SK-N-SH treated with all-trans-retinoic acid at 6 μM for 48 hours (cell line): ENCODE results near the gene FAM78B.

Experiments used
- CREB5 ChIP-seq: fragments of 250-450 bp; sonication (Bioruptor Pico); IDR thresholded peaks from 2 replicates; pipeline ENCODE4 v1.5.1; 2020; ENCODE audit warnings: low read depth, mild to moderate bottlenecking, moderate library complexity
- ESRRG ChIP-seq: fragments of 250-450 bp; sonication (Bioruptor Pico); IDR thresholded peaks from 2 replicates; pipeline ENCODE4 v1.6.1; 2021; ENCODE audit warnings: mild to moderate bottlenecking
- OSR1 ChIP-seq: fragments of 250-450 bp; sonication (Bioruptor Pico); IDR thresholded peaks from 2 replicates; pipeline ENCODE4 v1.8.0; 2022; ENCODE audit warnings: moderate library complexity, mild to moderate bottlenecking, inconsistent platforms
- RARB ChIP-seq: fragments of 250-450 bp; sonication (Bioruptor Pico); IDR thresholded peaks from 2 replicates; pipeline ENCODE4 v1.8.0; 2021; ENCODE audit warnings: mild to moderate bottlenecking, moderate library complexity
- TOX ChIP-seq: fragments of 250-450 bp; sonication (Bioruptor Pico); IDR thresholded peaks from 2 replicates; pipeline ENCODE4 v1.8.0; 2021; ENCODE audit warnings: mild to moderate bottlenecking, moderate library complexity, borderline replicate concordance
- ZC3H10 ChIP-seq: fragments of 250-450 bp; sonication (Bioruptor Pico); IDR thresholded peaks from 2 replicates; pipeline ENCODE4 v1.5.1; 2021; ENCODE audit warnings: mild to moderate bottlenecking, moderate library complexity
- ZFP3 ChIP-seq: fragments of 250-450 bp; sonication (Bioruptor Pico); IDR thresholded peaks from 2 replicates; pipeline ENCODE4 v1.5.0; 2020; ENCODE audit warnings: mild to moderate bottlenecking, moderate library complexity
- ZFP30 ChIP-seq: fragments of 450-650 bp; formaldehyde crosslinking; IDR thresholded peaks from 2 replicates; pipeline ENCODE4 v1.5.0; 2022; ENCODE audit warnings: mild to moderate bottlenecking, moderate library complexity
- ZNF565 ChIP-seq: fragments of 450-650 bp; formaldehyde crosslinking; conservative IDR thresholded peaks from 2 replicates; pipeline ENCODE4 v1.5.0; 2020; ENCODE audit warnings: low read depth, mild to moderate bottlenecking, moderate library complexity
- ZNF8 ChIP-seq: fragments of 450-650 bp; formaldehyde crosslinking; IDR thresholded peaks from 2 replicates; pipeline ENCODE4 v1.5.0; 2020; ENCODE audit warnings: mild to moderate bottlenecking, moderate library complexity

DNA sequence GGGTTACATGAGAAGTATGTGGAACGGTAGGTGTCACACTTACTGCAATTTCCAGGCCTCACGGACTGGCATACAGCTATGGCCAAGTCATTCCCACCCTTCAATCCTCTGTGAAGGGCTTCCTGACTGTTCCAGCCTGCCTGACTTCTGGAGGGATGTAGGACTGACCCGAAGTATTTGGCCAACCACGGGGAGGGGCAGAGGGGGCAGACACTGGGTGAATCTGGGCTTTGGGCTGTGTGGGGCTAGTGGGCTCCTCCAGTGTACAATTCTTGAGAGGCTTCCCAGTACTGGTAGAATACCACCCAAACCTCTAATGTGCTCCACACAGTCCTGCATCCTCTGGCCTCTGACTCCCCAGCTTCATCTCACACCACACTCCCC, 78.2 kb downstream of the FAM78B start:
- TF ChIP-seq TOX = no peak
- no peak for TF ChIP-seq RARB (CRISPR knock-in tag)
- no peak for TF ChIP-seq ZNF8 (CRISPR knock-in tag)
- TF ChIP-seq ESRRG (CRISPR knock-in tag) = no peak
- TF ChIP-seq ZFP3 = no peak
- TF ChIP-seq ZNF565 (CRISPR knock-in tag) = no peak
- no peak for TF ChIP-seq CREB5 (CRISPR knock-in tag)
- no peak for TF ChIP-seq ZC3H10
- no peak for TF ChIP-seq ZFP30 (CRISPR knock-in tag)
- no peak for TF ChIP-seq OSR1 (CRISPR knock-in tag)
